Activated CD8-positive, alpha-beta memory T cell treated with anti-CD3 and anti-CD28 coated beads, Interleukin-2, amount 50 U/mL, for 48 hours (primary cell): ENCODE measurements around the gene LAMB3.
A peak's percentile ranks its signal among the peaks of the same experiment; 100 is the strongest.
"Not testable (repeated sequence)": the region's sequence is repeated elsewhere in the genome, so short reads cannot be mapped to it uniquely, and the experiment has no call there.

Source experiments
- DNase-seq: peaks from one replicate; pipeline ENCODE4 v3.0.0-alpha.2; 2020

The LAMB3 gene

DNA sequence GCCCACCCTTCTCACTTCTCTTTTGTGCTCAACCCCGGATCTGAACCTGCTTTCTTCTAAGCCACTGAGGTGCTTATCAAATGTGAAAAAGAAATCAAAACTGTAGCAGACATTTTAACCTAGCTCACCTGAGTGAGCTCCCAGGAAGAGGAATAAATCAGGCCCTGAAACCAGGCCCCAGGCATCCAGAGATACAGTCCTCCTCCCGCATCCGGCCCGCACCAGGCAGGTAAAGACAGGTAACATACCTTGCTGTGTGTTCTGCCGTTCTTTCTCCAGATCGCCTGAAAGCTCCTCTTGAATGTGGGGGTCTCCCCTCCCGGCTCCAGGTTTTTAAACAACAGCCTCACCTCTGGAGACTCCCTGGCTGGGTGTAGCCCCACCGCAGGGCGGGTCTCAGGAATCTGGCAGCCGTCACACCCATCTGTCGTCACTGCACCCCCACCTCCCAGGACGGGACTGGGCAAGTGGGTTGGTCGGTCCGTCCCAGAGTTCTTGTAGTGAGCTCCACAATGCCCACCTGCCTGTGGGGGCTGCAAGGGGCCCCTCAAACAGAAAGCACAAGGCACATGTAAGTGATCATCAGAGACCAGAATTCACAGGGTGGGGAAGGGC, at the start of gene LAMB3:
LAMB3 (minus strand) TSS at position 305 of the 615 bp plus-strand sequence. CDS start 1,481 bp downstream, outside the sequence.
- no peak for DNase-seq

DNA sequence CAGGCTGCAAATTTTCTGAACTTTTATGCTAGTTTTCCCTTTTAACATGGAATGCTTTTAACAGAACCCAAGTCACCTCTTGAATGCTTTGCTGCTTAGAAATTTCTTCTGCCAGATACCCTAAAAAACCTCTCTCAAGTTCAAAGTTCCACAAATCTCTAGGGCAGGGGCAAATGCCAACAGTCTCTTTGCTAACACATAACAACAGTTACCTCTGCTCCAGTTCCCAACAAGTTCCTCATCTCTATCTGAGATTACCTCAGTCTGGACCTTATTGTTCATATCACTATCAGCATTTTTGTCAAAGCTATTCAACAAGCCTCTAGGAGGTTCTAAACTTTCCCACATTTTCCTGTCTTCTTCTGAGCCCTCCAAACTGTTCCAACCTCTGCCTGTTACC, 48.5 kb upstream of the LAMB3 start:
- DNase-seq: not testable (repeated sequence)

DNA sequence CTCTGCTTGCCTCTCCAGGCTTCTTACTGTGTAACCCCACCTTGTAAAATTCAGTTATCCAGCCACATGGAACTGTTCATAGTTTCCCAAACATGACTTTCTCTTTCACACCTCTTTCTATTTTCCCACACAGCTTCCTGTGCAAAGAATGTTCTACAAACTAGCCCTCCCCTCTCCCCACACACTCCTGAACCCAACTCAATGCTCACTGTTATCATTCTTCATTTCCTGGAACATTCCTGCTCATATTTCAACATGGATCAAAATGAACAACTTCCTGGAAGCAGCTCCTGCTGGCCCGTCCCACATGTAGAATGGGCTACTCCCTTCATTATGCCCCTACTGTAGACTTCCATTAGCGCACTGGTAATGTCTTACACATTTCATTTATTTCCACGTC, 44.9 kb upstream of the LAMB3 start:
- DNase-seq: no peak

DNA sequence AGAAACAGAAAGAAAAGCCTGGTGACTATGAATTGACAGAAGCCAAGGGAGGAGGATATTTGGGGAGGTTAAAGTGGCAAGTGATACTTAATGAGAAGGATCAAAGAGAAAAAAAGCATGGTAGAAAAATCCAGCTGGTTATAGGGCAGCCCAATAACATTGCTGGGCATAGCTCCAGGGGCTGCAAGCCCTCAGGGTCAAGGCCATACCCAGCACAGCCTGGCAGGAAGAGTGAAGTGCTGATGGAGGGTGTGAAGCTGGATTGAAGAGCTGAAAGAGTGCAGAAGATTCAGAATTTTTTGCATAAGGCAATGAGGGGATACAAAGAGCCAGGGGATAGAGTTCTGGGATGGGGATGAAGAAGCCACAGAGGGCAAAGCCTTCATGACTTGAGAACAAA, 44.4 kb upstream of the LAMB3 start:
- DNase-seq: no peak

DNA sequence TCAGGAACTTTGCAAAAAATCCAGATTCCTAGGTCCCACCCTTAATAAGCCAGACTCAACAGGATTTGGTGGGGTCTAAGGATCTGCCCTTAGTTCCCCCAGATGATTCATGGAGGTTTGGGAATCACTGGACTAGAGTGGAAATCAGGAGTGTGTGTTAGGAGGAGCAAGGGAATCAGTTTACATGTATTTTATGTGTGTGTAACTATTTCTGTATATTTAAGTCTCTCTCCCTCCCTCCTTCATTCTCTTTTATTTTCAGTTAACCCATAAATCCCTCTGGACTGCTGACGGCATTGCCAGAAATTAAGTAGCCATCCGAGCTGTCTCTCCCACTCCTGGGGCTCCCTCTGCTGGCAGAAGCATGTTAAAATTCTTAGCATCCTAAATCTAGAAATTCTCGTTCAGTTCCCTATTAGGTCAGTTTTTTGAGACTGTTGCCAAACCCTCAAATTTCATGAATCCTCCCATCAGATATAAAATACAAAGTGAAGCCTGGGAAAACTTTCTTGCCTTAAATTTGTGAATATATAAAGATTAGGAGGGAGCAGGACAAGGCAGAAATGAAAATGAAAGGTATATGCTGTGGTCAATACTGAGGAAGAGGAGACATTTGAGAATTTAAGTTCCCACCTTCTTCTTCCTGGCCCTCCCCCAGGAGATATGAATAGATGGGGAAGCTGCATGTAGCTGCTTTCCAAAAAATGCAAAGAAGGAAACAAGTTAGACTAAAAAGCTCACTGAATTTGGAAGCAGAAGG, 40.7 kb upstream of the LAMB3 start:
- peak; percentile 84 for DNase-seq

DNA sequence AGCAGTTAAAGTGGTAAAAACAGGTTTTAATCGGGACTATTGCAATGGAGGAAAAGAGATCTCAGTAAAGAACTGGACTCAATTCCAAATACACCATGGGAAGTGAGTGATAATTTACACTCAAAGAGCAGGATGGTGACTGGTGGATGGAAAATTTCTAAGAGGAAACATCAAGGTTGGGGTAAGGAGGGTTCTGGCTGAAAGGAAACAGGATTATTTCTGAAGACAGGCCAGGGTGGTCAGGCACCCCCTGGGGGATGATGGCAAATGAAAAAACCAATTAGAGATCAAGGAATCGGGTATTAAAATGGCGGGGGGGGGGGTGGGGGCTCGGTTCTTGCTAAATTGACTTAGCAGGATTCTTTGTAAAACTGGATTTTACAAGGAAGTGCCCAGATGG, 40.1 kb upstream of the LAMB3 start:
- DNase-seq: no peak

DNA sequence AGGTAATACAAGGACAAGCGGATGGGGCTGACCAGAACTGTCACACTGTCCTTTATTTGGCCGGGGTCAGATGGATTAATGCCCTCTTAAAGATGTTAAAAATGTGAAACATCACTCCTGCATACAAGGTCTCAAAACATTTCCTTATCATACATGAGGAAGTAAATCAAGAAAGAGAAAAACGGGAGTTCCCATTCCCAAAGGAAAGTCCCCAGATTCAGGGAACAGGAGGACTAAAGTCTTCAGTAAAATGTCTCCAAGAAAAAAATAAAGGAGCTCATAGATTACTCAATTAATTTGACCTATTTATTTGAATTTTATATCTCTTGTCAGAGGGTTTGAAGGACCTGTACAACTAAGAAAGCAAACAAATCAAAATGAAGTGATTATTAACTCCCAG, 39.0 kb upstream of the LAMB3 start:
- no peak for DNase-seq

DNA sequence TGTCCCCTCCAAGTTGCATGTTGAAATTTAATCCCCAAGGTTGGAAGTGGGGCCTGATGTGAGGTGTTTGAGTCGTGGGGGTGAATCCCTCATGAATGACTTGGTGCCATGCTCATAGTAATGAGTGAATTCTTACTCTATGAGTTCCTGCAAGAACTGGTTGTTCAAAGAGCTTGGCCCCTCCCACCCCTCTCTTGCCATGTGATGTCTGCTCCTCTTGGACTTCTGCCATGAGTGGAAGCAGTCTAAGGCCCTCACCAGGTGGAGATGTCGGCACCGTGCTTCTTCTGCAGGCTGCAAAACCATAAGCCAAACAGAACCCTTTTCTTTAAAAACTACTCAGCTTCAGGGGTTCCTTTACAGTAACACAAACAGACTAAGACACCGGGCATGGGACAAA, 37.3 kb upstream of the LAMB3 start:
- DNase-seq: no peak

DNA sequence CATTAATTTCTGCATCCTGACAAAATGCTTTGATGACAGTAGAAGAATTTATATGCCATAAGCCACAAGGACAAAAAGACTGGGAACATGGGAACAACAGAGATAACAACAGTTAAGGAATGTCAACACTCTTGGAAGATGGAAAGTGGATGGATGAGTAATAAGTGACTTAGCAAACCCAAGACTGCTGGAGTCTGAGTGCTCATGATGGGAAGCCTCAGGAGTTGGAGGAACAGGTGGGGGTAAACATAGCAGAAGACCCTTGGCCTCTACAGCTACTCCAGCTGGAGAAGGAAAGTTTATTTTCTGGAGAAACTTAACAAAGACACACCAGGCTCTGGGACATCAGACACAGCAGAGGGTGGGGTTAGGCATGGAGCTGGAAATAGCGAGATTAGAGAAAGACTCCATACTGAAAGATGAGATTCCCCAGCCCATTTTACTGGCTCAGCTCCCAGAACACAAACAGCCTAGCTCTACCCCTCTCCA, 36.6 kb upstream of the LAMB3 start:
- no peak for DNase-seq

DNA sequence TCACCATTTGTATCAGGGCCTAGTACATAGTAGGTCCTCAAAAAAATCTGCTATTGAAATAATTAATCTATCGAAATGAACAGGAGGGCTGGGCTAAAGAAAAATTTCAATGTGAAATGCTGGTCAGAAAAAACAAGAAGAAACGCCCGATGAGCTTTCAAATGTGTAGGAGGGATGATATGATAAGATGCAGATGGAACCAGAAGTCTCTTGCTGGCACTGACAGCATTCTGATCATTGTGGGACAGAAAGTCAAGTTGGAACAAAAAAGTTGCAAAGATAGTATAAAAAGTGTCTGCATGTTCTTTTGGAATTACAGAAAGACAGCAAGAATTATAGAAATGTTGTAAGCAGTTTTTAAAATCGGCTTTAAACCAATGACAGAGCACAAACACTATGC, 34.1 kb upstream of the LAMB3 start:
- DNase-seq: no peak

DNA sequence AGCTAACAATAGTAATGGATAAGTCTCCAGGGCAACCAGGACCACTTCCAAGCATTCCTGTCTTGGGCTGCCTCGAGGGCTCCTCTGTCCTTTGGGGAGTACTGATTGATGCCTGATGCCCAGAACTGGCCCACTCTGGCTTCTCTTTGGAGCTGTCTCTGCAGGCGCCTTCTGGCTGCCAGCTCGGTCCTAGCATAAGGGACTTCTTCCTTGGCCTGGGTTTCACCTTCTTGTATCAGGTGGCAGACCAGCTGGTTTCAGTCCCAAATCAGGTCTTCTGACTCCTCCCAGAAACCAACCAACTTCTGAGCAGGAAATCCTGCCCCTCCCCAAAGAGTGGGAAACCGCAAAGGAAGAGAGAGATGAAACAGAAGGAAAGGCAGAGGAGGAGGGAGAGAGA, 33.6 kb upstream of the LAMB3 start:
- no peak for DNase-seq

DNA sequence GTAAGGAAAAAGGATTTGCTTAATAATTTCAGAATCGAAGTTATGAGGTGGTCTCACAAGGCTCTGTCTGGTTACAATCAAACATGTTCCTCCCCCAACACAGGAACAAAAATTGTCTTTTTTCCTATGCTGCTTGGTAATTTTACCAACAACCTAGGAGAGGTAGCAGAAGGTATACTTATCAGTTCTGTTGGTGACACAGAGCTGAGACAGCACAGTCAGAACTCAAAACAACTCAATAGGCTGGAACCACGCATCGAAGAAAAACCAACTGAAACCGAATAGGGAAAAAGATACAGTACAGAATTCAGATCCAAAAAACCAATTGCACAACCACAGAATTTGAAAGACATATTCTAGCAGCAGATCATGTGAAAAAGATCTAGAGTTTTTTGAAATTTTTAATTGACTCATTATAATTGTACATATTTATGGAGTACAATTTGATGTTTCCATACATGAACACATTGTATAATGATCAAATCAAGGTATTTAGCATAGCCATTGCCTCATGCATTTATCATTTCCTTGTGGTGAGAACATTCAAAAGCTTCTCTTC, 26.8 kb upstream of the LAMB3 start:
- no peak for DNase-seq

DNA sequence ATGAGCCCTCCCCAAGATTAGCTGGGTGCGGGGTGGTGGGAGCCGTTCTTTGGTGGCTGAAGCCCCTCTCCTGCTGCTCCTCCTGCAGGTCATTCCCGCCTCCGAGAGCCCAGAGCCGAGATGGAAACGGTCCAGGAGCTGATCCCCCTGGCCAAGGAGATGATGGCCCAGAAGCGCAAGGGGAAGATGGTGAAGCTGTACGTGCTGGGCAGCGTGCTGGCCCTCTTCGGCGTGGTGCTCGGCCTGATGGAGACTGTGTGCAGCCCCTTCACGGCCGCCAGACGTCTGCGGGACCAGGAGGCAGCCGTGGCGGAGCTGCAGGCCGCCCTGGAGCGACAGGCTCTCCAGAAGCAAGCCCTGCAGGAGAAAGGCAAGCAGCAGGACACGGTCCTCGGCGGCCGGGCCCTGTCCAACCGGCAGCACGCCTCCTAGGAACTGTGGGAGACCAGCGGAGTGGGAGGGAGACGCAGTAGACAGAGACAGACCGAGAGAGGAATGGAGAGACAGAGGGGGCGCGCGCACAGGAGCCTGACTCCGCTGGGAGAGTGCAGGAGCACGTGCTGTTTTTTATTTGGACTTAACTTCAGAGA, 23.4 kb upstream of the LAMB3 start:
- DNase-seq: no peak

DNA sequence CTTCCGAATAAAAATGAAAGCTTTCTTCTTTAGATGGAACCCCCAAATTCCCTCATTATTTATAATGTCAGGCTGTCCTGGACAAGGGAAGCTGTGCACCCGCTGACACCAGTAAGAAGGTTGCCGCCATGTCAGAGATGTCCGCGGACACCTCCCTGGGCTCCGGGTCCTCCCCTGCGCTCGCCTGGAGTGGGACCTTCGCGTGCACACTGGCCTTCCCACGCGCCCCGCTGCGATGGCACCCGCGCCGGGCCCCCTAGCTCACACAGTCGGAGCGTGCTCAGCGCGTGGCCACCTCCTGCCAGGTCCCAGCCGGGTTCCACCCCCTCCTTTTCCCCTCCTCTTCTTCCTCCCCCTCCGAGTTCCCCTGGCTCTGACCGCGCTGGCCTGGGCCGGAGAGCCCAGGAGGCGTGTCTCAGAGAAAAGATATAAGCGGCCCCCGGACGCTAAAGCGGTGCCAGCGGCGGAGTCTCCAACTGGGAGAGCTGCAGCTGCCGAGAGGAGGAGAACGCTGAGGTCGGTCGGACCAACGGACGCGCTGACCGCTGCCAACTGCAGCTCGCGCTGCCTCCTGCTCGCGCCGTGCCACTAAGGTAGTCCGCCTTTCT, 22.8 kb upstream of the LAMB3 start, which contains the start of gene G0S2:
G0S2 (plus strand) TSS at position 456 of the 608 bp plus-strand sequence. CDS start 273 bp downstream, outside the sequence.
- DNase-seq: peak; percentile 72

DNA sequence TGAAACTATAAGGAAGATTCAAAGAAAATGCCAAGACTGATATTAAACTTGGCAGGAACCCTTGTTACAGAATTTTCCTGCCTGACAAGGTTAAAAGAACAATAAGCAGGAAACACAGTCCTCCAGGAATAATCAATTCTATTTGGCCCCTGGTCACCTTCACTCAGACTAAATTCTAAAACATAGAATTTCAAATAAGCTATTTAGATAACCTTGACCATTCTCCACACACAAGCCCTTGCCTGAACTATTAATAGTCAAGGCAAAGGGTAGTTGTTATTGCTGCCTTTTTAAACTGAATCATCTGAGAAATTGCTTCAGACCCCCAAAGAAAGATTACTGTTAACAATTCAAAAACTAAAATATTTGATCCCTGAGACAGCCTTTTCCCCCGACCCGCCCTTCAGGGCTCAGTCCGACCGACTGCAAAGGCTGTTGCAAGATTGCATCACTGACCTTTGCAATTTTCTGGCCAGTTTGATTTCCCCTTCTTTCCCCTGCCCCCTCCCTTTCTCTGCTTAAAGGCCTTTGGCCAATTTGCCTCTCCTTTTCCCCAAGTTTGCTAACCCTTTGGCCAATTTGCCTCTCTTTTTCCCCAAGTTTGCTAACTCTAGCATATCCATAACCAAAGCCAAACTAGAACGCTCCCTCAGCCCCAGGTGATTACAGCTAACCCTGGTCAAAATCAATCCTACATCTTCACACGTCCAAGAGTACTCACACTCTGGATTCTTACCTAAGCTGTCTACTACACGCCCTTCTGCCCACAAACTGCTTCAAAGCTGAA, 21.6 kb upstream of the LAMB3 start:
- DNase-seq: no peak

DNA sequence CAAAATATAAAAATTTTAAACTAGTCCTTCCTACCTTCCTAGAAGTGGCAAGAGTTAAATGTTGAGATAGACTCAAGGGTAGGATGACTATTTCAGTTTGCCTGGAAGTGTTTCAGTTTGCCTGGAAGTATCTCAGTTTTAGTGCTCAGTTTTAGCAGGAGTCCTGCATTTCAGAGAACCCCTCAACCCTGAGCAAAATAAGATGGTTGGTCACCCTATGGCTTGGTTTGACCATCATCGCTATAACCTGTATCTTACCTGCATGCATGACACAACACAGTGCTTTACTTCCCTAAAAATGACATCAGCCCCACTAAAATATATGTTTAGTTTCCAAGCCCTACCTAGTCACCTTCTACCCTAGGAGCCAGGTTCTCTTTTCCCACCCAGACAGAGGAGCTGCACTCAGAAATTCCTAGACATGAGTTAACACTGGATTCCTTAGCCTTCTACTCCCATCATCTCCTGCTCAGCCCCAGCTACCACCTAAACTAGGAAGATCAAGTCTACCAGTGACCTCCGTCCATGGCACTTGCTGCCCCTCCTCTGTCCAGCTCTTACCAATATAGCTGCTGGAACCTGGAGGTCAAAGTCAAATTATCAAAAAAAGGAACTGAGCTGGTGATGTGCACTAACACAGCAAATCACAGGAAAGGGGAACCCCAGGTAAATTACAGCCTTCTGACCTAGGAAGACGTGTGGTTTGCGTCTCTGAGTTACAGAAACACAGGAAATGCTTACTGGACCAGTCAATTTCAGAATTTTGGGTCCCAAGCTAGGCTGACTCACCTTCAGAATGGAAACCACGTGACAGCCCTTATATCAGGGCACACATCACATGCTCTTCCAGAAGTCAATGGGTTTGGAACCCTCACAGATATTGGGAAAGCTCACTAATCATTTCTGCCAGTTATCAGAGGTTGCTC, 20.7 kb upstream of the LAMB3 start:
- DNase-seq: no peak

DNA sequence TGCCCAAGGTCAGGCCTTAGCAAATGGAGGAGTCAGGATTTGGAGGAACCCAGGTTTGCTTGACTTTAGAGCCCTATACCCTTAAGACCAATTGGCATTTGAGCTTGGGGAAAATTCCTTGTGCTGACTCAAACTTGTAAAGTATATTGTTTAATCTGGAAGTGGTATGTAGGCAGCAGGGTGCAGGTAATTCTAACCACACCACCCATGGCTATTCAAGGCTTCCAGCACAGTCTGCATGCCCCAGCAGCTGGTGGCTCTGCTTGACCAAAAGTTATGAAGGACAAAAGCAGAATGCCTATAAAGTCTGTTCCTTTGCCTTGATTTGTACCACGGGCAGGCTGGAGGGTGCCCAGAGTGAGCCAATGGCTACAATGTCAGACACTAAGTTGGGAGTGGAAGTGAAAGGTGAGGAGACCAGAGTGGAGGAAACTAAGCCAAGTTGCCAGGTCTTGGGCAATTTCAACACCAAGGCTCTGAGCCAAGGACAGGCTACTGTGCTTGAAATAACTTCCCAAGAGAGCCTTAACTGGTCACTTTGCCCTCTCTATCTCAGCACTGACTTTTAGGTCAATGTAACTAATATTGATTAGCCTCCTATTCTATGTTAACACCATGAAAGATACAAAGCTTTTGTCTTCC, 18.3 kb upstream of the LAMB3 start:
- no peak for DNase-seq

DNA sequence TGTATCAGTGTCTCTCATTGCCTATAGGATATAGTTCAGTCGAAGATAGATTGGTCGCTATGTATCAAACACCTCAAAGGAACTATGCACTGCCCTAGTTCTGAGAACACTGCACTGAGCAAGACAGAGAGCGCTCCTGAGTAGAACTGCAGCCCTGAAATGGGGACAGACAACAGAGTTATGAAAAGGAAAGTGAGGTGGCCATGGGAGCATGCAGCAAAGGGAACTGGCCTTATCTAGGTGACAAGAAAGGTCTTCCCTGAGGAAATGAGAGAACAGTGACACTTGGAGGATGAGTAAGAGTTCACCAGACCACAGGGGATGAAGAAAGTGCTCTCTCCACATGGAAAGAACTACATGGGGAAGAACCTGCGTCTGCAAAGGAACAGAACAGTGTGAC, 15.5 kb upstream of the LAMB3 start:
- DNase-seq: no peak

DNA sequence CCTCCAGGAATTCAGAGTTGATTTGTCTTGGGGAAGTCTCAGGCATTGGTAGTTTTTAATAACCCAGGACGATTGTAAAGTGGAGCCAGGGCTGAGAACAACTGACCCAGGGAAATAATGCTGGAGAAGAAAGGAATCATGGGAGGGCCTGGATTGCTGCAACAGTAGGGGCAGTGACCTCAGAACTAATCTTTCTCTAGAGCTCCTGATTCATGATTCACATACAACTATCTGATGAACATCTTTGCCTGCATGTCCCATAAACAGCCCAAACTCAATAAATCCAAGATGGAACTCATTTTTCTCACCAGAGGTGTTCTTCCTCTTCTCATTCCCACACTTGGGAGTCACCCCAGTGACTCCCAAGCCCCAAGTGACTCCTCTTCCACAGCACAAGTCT, 14.9 kb upstream of the LAMB3 start:
- DNase-seq: no peak

DNA sequence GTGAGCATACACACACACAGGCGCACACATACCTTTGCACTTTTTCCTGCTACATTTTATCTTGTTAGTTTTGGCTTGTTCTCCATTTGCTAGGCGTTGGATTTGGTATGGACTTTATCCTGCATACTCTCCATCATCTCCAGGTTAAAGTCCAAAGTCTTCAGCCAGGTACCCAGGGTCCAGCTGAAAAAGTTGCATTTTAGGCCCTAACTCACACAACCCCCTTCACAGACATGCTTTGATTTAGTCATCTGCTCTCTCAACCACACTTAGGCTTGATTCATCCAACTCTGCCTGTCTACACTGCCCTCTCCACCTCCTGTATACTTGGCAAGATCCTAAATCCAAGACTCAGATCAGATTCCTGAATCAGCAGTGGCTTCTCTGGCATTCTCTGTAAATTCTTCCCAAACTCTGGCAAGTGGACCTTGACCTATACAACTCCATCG, 10.7 kb upstream of the LAMB3 start:
- DNase-seq: no peak

DNA sequence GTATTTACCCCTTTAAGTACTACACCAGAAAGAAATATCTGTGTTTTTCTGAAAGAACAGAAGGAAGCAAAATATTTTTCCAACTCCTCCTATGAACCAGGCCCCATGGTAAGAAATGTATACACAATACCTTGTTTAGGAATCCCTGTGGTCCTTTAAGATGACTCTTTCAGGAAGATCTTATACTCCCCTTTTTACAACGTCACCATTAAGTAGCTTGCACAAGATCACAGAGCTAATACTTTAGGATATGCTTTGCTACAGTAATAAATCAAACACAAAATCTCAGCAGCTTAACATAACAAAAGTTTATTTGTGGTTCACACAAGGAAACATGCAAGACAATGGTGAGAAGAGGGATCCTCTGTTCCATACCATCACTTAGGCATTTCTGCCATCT, 8.8 kb upstream of the LAMB3 start:
- no peak for DNase-seq
